BLaER1 (cell line): ENCODE data around the gene VWA8.
"Not testable (repeated sequence)": the region's sequence is repeated elsewhere in the genome, so short reads cannot be mapped to it uniquely, and the experiment has no call there.

Source experiments
- H3K27ac ChIP-seq: shearing (Covaris generic); formaldehyde crosslinking; 2 replicates; pipeline ENCODE4 v1.8.1; 2022
- H3K27me3 ChIP-seq: shearing (Covaris generic); formaldehyde crosslinking; 2 replicates; pipeline ENCODE4 v1.8.1; 2022
- H3K36me3 ChIP-seq: shearing (Covaris generic); formaldehyde crosslinking; 2 replicates; pipeline ENCODE4 v1.8.1; 2022
- H3K4me1 ChIP-seq: shearing (Covaris generic); formaldehyde crosslinking; 2 replicates; pipeline ENCODE4 v1.8.1; 2022
- H3K4me2 ChIP-seq: shearing (Covaris generic); formaldehyde crosslinking; 2 replicates; pipeline ENCODE4 v1.8.1; 2022
- H3K4me3 ChIP-seq: shearing (Covaris generic); formaldehyde crosslinking; 2 replicates; pipeline ENCODE4 v1.8.1; 2022
- H3K9ac ChIP-seq: shearing (Covaris generic); formaldehyde crosslinking; 2 replicates; pipeline ENCODE4 v1.8.1; 2022
- H3K9me3 ChIP-seq: shearing (Covaris generic); formaldehyde crosslinking; 2 replicates; pipeline ENCODE4 v1.8.1; 2022
- H4K20me1 ChIP-seq: shearing (Covaris generic); formaldehyde crosslinking; 2 replicates; pipeline ENCODE4 v1.8.1; 2022
- Cebpa-rat ChIP-seq: shearing (Covaris generic); IDR thresholded peaks from 2 replicates; pipeline ENCODE4 v1.8.1; 2022

VWA8 gene

DNA sequence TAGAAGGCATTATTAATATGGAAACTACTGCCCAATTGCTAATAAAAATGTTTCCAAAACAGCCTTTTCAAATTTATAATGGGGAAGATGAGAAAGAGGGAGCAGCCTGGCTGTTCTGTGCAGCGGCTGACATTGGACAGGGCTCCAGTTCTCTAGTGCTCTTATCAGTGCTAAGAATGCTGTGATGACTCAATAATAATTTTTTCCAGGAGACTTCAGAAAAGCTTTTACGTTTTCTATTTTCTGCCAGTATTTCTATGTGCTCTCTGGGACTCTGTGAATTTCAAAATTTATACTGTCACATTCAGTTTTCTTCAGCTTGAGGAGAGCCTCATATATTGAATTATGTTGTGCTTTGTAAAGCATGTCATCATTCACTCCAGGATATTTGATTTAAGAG is 209.6 kb downstream of the VWA8 start:
- peaks cover 4% of the 10 kb centered on the region for H3K9me3 ChIP-seq
- H3K4me1 ChIP-seq: no peaks in the 10 kb centered on the region
- no peaks in the 10 kb centered on the region for H4K20me1 ChIP-seq
- no peaks in the 10 kb centered on the region for H3K27me3 ChIP-seq
- H3K36me3 ChIP-seq: peaks cover 4% of the 10 kb centered on the region
- H3K4me2 ChIP-seq: no peak overlapping the region
- H3K9ac ChIP-seq: no peak overlapping the region
- H3K27ac ChIP-seq: no peak overlapping the region
- TF ChIP-seq Cebpa-rat: no peak
- H3K4me3 ChIP-seq: no peak overlapping the region

DNA sequence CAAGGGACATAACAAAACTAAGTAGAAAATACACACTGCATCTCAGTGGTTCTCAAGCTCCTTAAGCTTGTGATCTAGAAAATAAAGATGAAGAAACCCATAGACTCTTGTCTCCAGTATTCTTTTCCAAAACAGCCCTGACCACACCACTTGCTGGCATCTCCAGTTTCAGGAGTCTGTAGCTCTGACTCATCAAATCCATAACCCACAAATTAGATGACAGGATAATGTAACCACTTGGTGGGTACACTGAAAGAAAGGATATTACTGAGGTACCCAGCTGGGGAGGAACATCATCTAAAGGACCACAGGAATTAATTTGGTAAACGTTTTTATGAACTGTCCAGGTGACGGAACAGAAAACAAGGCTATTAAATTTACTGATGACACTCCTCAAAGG is 214.7 kb downstream of the VWA8 start:
- TF ChIP-seq Cebpa-rat: no peak
- no peak overlapping the region for H3K27ac ChIP-seq
- no peaks in the 10 kb centered on the region for H3K9me3 ChIP-seq
- H3K4me1 ChIP-seq: no peaks in the 10 kb centered on the region
- H3K4me2 ChIP-seq: no peak overlapping the region
- H3K27me3 ChIP-seq: no peaks in the 10 kb centered on the region
- no peak overlapping the region for H3K4me3 ChIP-seq
- H3K9ac ChIP-seq: no peak overlapping the region
- H3K36me3 ChIP-seq: peaks cover 4% of the 10 kb centered on the region
- H4K20me1 ChIP-seq: no peaks in the 10 kb centered on the region

- H3K9ac ChIP-seq, H3K27ac ChIP-seq, H3K9me3 ChIP-seq, H3K27me3 ChIP-seq, H3K4me2 ChIP-seq, H3K4me3 ChIP-seq, H3K4me1 ChIP-seq, H3K36me3 ChIP-seq, H4K20me1 ChIP-seq: not testable (repeated sequence)
These were observed 215.4 kb downstream of the VWA8 start for GRCh38 chr13:41745496-41745895.

- H3K4me3 ChIP-seq: no peak overlapping the region
- TF ChIP-seq Cebpa-rat: no peak
- H3K9ac ChIP-seq: no peak overlapping the region
- H3K9me3 ChIP-seq: no peaks in the 10 kb centered on the region
- H3K4me1 ChIP-seq: no peaks in the 10 kb centered on the region
- H3K4me2 ChIP-seq: no peak overlapping the region
- no peak overlapping the region for H3K27ac ChIP-seq
- H3K27me3 ChIP-seq: no peaks in the 10 kb centered on the region
- H3K36me3 ChIP-seq: no peaks in the 10 kb centered on the region
- no peaks in the 10 kb centered on the region for H4K20me1 ChIP-seq
These were observed 217.9 kb downstream of the VWA8 start for GRCh38 chr13:41742917-41743552.

DNA sequence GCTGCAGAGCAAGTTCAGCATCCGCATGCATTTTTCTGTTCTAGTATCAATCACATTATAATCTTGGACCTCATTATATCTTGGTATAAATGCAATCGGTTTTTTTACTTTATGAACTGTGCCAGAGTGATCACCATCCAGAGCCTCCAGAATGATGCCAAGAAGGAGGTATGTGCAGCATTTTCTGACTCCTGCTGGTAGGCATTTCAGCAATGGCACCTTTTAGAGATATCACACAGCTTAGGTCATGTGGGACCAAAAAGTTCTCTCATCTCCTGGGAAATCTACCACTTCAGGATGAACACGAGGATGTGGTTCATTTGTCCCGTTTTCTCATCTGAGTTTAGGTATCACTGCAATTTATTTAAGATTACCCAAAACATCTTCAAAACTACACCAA is 220.4 kb downstream of the VWA8 start:
- Histone ChIP-seq H3K4me3 (no peak overlapping the region), H3K27ac (no peak overlapping the region), H3K27me3 (no peaks in the 10 kb centered on the region), H3K4me2 (no peak overlapping the region), H4K20me1 (no peaks in the 10 kb centered on the region), H3K36me3 (no peaks in the 10 kb centered on the region), H3K9me3 (no peaks in the 10 kb centered on the region), H3K9ac (no peak overlapping the region), H3K4me1 (no peaks in the 10 kb centered on the region)
- TF ChIP-seq Cebpa-rat: no peak

- H3K4me1 ChIP-seq: peaks cover 6% of the 10 kb centered on the region; the same call in 1 of the 2 replicates
- TF ChIP-seq Cebpa-rat: no peak
- H3K4me2 ChIP-seq: no peak overlapping the region
- H3K9ac ChIP-seq: no peak overlapping the region
- 0 out of 2 replicates have a peak, but pooled peaks cover 20% of the 10 kb centered on the region for H3K36me3 ChIP-seq
- H3K27ac ChIP-seq: no peak overlapping the region
- no peaks in the 10 kb centered on the region for H3K27me3 ChIP-seq
- H3K4me3 ChIP-seq: no peak overlapping the region
- no peaks in the 10 kb centered on the region for H4K20me1 ChIP-seq
- H3K9me3 ChIP-seq: no peaks in the 10 kb centered on the region
These were observed 238.0 kb downstream of the VWA8 start for GRCh38 chr13:41722684-41723535.

- Histone ChIP-seq H3K27ac (no peak overlapping the region), H3K27me3 (no peaks in the 10 kb centered on the region), H3K4me2 (no peak overlapping the region), H3K9me3 (no peaks in the 10 kb centered on the region), H4K20me1 (no peaks in the 10 kb centered on the region), H3K4me1 (peaks cover 6% of the 10 kb centered on the region; the same call in 1 of the 2 replicates), H3K9ac (no peak overlapping the region), H3K4me3 (no peak overlapping the region), H3K36me3 (0 out of 2 replicates have a peak, but pooled peaks cover 15% of the 10 kb centered on the region)
- TF ChIP-seq Cebpa-rat: no peak
These were observed 239.9 kb downstream of the VWA8 start for GRCh38 chr13:41720839-41721561.

GRCh38 chr13:41716236-41716635 is 244.7 kb downstream of the VWA8 start:
- Histone ChIP-seq H3K9me3 (no peaks in the 10 kb centered on the region), H3K27ac (no peak overlapping the region), H3K9ac (no peak overlapping the region), H3K4me2 (no peak overlapping the region), H3K27me3 (no peaks in the 10 kb centered on the region), H3K4me3 (no peak overlapping the region), H3K4me1 (no peaks in the 10 kb centered on the region), H4K20me1 (no peaks in the 10 kb centered on the region), H3K36me3 (0 out of 2 replicates have a peak, but pooled peaks cover 7% of the 10 kb centered on the region)
- no peak for TF ChIP-seq Cebpa-rat

DNA sequence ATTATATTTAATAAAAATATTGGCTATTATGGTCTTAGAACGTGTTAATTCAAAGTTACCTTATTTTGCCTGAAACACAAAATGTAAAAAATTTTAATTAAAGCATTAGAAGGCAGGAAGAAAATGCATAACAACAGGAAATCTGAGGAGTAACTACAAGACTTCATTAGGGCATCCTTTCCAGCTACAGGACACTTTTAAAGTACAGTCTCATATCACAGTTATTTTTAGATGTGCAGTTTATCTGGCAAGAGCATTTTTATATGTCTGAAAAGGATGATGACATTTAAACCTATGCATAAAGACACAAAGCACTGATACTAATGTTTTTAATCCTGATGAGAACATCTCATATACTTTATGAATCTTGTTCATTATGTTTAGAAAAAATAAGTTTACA is 247.5 kb downstream of the VWA8 start:
- Histone ChIP-seq H3K9ac (no peak overlapping the region), H3K4me1 (no peaks in the 10 kb centered on the region), H3K9me3 (no peaks in the 10 kb centered on the region), H3K36me3 (no peaks in the 10 kb centered on the region), H4K20me1 (no peaks in the 10 kb centered on the region), H3K4me3 (no peak overlapping the region), H3K27ac (no peak overlapping the region), H3K27me3 (no peaks in the 10 kb centered on the region), H3K4me2 (no peak overlapping the region)
- no peak for TF ChIP-seq Cebpa-rat

DNA sequence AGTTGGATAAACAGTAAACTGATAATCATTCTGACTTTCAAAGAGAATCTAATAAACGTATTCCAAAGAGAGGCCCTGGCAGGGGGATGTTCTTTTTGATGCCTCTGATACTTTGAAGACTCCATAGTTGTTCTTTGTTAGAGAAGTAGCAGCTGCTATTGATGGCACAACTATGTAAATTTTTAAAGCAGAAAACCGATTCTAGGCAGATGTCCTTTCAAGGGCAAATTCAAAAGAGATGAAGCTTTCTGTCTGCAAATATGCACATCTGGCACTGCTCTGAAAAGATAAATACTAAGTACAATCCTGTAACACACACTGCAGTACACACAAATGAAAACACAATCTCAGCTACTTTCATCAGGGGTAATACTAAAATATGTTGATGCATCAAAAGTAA is 250.1 kb downstream of the VWA8 start:
- H3K36me3 ChIP-seq: no peaks in the 10 kb centered on the region
- no peaks in the 10 kb centered on the region for H3K27me3 ChIP-seq
- H4K20me1 ChIP-seq: no peaks in the 10 kb centered on the region
- no peak overlapping the region for H3K9ac ChIP-seq
- no peak for TF ChIP-seq Cebpa-rat
- H3K4me3 ChIP-seq: no peak overlapping the region
- H3K4me1 ChIP-seq: no peaks in the 10 kb centered on the region
- no peaks in the 10 kb centered on the region for H3K9me3 ChIP-seq
- H3K27ac ChIP-seq: no peak overlapping the region
- no peak overlapping the region for H3K4me2 ChIP-seq
